Measurements from ENCODE around the gene BPIFA3.

The BPIFA3 gene

GRCh38 chr20:33187491-33187890 lies 29.7 kb upstream of the BPIFA3 start:
- Histone ChIP-seq H3K4me3 (ENCODE audit: low read depth, low read length) (no peak overlapping the region), H3K9me3 (no peaks in the 10 kb centered on the region), H3K36me3 (no peaks in the 10 kb centered on the region), H3K4me1 (no peaks in the 10 kb centered on the region), H3K27me3 (peaks cover 10% of the 10 kb centered on the region)
- TF ChIP-seq, protein P1, sequence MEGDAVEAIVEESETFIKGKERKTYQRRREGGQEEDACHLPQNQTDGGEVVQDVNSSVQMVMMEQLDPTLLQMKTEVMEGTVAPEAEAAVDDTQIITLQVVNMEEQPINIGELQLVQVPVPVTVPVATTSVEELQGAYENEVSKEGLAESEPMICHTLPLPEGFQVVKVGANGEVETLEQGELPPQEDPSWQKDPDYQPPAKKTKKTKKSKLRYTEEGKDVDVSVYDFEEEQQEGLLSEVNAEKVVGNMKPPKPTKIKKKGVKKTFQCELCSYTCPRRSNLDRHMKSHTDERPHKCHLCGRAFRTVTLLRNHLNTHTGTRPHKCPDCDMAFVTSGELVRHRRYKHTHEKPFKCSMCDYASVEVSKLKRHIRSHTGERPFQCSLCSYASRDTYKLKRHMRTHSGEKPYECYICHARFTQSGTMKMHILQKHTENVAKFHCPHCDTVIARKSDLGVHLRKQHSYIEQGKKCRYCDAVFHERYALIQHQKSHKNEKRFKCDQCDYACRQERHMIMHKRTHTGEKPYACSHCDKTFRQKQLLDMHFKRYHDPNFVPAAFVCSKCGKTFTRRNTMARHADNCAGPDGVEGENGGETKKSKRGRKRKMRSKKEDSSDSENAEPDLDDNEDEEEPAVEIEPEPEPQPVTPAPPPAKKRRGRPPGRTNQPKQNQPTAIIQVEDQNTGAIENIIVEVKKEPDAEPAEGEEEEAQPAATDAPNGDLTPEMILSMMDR (IDR thresholded peaks at IDR 0.05; ENCODE audit: low read depth, low read length), result no peak
- no peak for DNase-seq

DNA sequence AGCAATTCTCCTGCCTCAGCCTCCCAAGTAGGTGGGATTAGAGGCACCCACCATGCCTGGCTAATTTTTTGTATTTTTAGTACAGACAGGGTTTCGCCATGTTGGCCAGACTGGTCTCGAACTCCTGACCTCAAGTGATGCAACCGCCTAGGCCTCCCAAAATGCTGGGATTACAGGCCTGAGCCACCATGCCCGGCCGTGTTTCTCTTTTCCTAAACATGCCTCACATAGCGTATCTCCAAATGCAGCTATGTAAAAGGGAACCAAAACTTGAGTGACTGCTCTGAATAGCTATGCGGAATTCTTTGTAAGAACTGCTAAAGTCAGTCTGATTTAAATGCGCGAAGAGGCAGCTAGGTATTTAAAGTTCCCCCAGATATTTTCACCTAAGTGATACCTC lies 28.7 kb upstream of the BPIFA3 start:
- H3K4me1 ChIP-seq, result no peaks in the 10 kb centered on the region
- TF ChIP-seq, protein P1 (IDR thresholded peaks at IDR 0.05; ENCODE audit: low read depth, low read length), result no peak
- no peaks in the 10 kb centered on the region for H3K36me3 ChIP-seq
- H3K4me3 ChIP-seq (ENCODE audit: low read depth, low read length), result no peak overlapping the region
- H3K9me3 ChIP-seq, result no peaks in the 10 kb centered on the region
- DNase-seq, result no peak
- H3K27me3 ChIP-seq, result peaks cover 10% of the 10 kb centered on the region

- TF ChIP-seq, protein P1 (IDR thresholded peaks at IDR 0.05; ENCODE audit: low read depth, low read length), result no peak
- Histone ChIP-seq H3K27me3 (peaks cover 19% of the 10 kb centered on the region), H3K36me3 (no peaks in the 10 kb centered on the region), H3K9me3 (no peaks in the 10 kb centered on the region), H3K4me1 (no peaks in the 10 kb centered on the region), H3K4me3 (ENCODE audit: low read depth, low read length) (no peak overlapping the region)
- DNase-seq, result no peak
Measured at GRCh38 chr20:33191484-33191883, 25.7 kb upstream of the BPIFA3 start.

DNA sequence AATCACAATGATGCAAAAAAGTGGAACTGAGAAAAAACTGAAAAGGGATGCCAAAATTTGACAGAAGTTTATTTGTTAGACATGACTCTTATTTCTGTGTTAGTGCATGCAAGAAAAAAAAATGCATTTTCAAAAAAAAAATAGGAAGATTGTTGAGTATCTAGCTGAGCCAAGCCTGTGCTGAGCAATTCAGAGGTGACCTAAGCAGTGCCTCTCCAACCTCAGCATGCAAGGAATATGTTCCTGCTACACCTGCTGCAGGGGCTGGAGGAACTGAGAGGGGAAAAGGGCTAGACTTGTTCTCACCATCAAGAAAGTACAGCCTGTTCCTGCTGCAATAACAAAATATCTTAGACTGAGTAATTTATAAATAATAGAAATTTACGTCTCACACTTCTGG lies 25.2 kb upstream of the BPIFA3 start:
- TF ChIP-seq, protein P1 (IDR thresholded peaks at IDR 0.05; ENCODE audit: low read depth, low read length), result no peak
- Histone ChIP-seq H3K4me1 (no peaks in the 10 kb centered on the region), H3K9me3 (no peaks in the 10 kb centered on the region), H3K36me3 (no peaks in the 10 kb centered on the region), H3K27me3 (peaks cover 19% of the 10 kb centered on the region), H3K4me3 (ENCODE audit: low read depth, low read length) (no peak overlapping the region)
- no peak for DNase-seq

DNA sequence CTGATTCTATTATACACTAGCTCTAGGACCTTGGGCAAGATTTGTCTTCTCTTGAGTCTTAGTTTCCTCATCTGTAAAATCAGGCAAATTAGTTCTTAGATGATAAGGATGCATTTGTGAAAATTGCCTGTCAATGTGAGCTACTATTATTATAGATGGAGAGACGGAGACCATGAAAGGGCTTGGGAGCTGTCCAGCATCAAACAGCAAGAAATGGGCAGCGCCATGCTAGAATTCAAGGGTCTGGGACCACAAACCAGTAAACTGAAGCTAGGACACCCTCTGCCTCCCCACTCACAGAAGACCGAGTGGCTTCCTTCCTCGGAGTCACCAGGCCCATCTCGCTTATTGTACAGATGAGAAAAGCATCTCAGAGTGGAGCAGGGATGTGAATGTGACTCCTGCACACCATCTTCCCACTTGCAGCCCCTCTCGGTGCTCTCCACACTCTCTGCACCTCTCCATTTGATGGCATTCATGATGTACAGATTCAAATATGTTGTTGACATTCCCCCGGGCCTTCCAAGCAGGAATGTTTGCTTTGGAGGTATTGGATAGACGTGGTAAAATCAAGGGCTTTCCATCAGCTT lies 24.1 kb upstream of the BPIFA3 start:
- H3K4me3 ChIP-seq (ENCODE audit: low read depth, low read length), result no peak overlapping the region
- no peaks in the 10 kb centered on the region for H3K9me3 ChIP-seq
- TF ChIP-seq, protein P1 (IDR thresholded peaks at IDR 0.05; ENCODE audit: low read depth, low read length), result no peak
- no peak for DNase-seq
- H3K4me1 ChIP-seq, result no peaks in the 10 kb centered on the region
- no peaks in the 10 kb centered on the region for H3K36me3 ChIP-seq
- peaks cover 22% of the 10 kb centered on the region for H3K27me3 ChIP-seq

DNA sequence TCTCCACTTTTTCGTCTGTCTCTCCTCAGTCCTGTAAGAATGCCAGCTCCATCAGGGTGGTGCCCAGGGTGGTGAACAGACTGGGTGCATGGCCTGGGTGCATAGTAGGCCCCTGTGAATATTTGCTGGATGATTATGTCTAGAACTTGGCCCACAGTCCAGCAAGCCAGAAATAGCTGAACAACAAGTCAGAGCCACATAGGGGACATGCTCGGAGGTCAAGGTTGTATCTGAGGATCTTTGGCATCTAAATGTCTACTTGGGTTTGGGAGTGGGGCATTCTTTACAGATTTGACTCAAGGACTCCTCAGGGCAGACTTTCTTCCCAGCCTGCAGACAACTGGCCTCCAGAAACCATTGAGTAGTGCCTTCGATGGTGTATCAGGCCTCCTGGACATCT lies 18.1 kb upstream of the BPIFA3 start:
- TF ChIP-seq, protein P1 (IDR thresholded peaks at IDR 0.05; ENCODE audit: low read depth, low read length), result no peak
- DNase-seq, result no peak
- no peaks in the 10 kb centered on the region for H3K4me1 ChIP-seq
- no peaks in the 10 kb centered on the region for H3K36me3 ChIP-seq
- no peak overlapping the region for H3K4me3 ChIP-seq (ENCODE audit: low read depth, low read length)
- peaks cover 25% of the 10 kb centered on the region for H3K27me3 ChIP-seq
- no peaks in the 10 kb centered on the region for H3K9me3 ChIP-seq

All from BE2C (cell line).